GM12878 (cell line): ENCODE results near the gene BTG2. TPM values are rescaled to one million over a fixed set of nuclear protein-coding genes. Genes with fewer than 3 reads are reported as not detected.
A peak's percentile ranks its signal among the peaks of the same experiment; 100 is the strongest.

Source experiments
- ATAC-seq: fragments of 200-7000 bp; cut with Tn5 transposase; 3 replicates; pipeline ENCODE4 v1.9.1; 2020; ENCODE audit warnings: mild to moderate bottlenecking, moderate library complexity
- BruUV-seq: library from RNA; stranded (reverse); fragments of 400-500 nt; replicated peaks from 2 replicates; lab custom pipeline; 2021; lab: Mats Ljungman, UMichigan
- CTCF ChIA-PET: fragments of 300-600 bp; sonication (Branson Sonifier 250); formaldehyde crosslinking; extraction: SDS; loops from one replicate; lab custom pipeline; 2021; ENCODE audit warnings: inconsistent platforms; lab: Yijun Ruan, JAX
- POLR2A ChIA-PET: fragments of 350-600 bp; formaldehyde crosslinking; extraction: SDS; loops from one replicate; lab custom pipeline; 2021; ENCODE audit warnings: inconsistent platforms; lab: Charles Lee
- RAD21 ChIA-PET: fragments of 300-600 bp; sonication (Branson Sonifier 250); formaldehyde crosslinking; loops from one replicate; lab custom pipeline; 2023; ENCODE audit warnings: antibody characterized with exemption; ENCODE audit not compliant: unreplicated experiment; lab: Charles Lee
- SMC1A ChIA-PET: fragments of 300-600 bp; sonication (Branson Sonifier 250); formaldehyde crosslinking; loops from one replicate; lab custom pipeline; 2023; ENCODE audit not compliant: unreplicated experiment, uncharacterized antibody; lab: Charles Lee
- DNase-seq: peaks from one replicate; pipeline ENCODE4 v3.0.0-alpha.2; 2011; ENCODE audit warnings: low read depth, low spot score
- FAIRE-seq: peaks from 3 replicates; lab custom pipeline; 2011; peaks lifted over from hg19 to GRCh38; lab: Jason Lieb, UNC
- H2AFZ ChIP-seq: 2 replicates; pipeline ENCODE4 v1.6.0; 2011; ENCODE audit warnings: low read depth, low read length, control low read depth; ENCODE audit not compliant: control insufficient read depth
- H3K27ac ChIP-seq: 2 replicates; pipeline ENCODE4 v1.5.1; 2011; ENCODE audit warnings: control low read depth; ENCODE audit not compliant: control insufficient read depth, insufficient read depth
- H3K27me3 ChIP-seq, 2 experiments: replicated peaks in 1 of 2; 2 replicates each; pipeline versions ENCODE4 v1.6.0 to v1.6.1; 2011; ENCODE audit warnings: low read length in 1 of 2; ENCODE audit not compliant: control insufficient read depth in 2 of 2, insufficient read depth in 2 of 2
- H3K36me3 ChIP-seq, 2 experiments: 2 replicates each; pipeline ENCODE4 v1.5.1; 2011; ENCODE audit warnings: low read length in 1 of 2; ENCODE audit not compliant: control insufficient read depth in 2 of 2, insufficient read depth in 2 of 2
- H3K4me1 ChIP-seq: 2 replicates; pipeline ENCODE4 v1.6.1; 2011; ENCODE audit warnings: mild to moderate bottlenecking, low read length, moderate library complexity, mixed read lengths; ENCODE audit not compliant: control insufficient read depth, insufficient read depth
- H3K4me2 ChIP-seq: 2 replicates; pipeline ENCODE4 v1.6.0; 2011; ENCODE audit warnings: control low read depth; ENCODE audit not compliant: control insufficient read depth, insufficient read depth
- H3K4me3 ChIP-seq: fragments of 200-600 bp; sonication (generic); 2 replicates; pipeline ENCODE4 v1.5.1; 2016
- H3K79me2 ChIP-seq: 2 replicates; pipeline ENCODE4 v1.6.0; 2011; ENCODE audit warnings: low read length; ENCODE audit not compliant: control insufficient read depth, insufficient read depth
- H3K9ac ChIP-seq: 2 replicates; pipeline ENCODE4 v1.8.0; 2011; ENCODE audit warnings: low read length, control low read depth, mixed read lengths; ENCODE audit not compliant: control insufficient read depth, insufficient read depth
- H3K9me3 ChIP-seq: replicated peaks from 3 replicates; pipeline ENCODE4 v1.5.1; 2011; ENCODE audit warnings: mild to moderate bottlenecking, low read length; ENCODE audit not compliant: control insufficient read depth, insufficient read depth
- H4K20me1 ChIP-seq: 2 replicates; pipeline ENCODE4 v1.6.0; 2011; ENCODE audit not compliant: control insufficient read depth, insufficient read depth
- ASH2L ChIP-seq: fragments of 300-600, 200-600 bp; sonication (generic); IDR thresholded peaks from 2 replicates; pipeline ENCODE4 v1.6.1; 2017; ENCODE audit warnings: low read depth, mild to moderate bottlenecking, borderline replicate concordance
- CREB1 ChIP-seq: IDR thresholded peaks from 2 replicates; pipeline ENCODE4 v1.6.1; 2012; ENCODE audit warnings: low read depth, mild to moderate bottlenecking, inconsistent platforms
- ETV6 ChIP-seq, 2 experiments: fragments of 450-650 bp in 1 of 2; IDR thresholded peaks in 1 of 2; conservative IDR thresholded peaks in 1 of 2; 2 replicates each; pipeline ENCODE4 v1.6.1; 2014; ENCODE audit warnings: antibody characterized with exemption in 1 of 2, borderline replicate concordance in 1 of 2, low read depth in 1 of 2, mild to moderate bottlenecking in 1 of 2, moderate library complexity in 1 of 2
- FOXK2 ChIP-seq: fragments of 450-650 bp; IDR thresholded peaks from 2 replicates; pipeline ENCODE4 v1.6.1; 2017; ENCODE audit warnings: mild to moderate bottlenecking, moderate library complexity
- HCFC1 ChIP-seq: fragments of 150-350 bp; IDR thresholded peaks from 2 replicates; pipeline ENCODE4 v1.6.1; 2014; ENCODE audit warnings: low read length
- IKZF1 ChIP-seq: fragments of 450-650 bp; conservative IDR thresholded peaks from 2 replicates; pipeline ENCODE4 v1.6.1; 2017; ENCODE audit warnings: antibody characterized with exemption, mild to moderate bottlenecking
- JUNB ChIP-seq: IDR thresholded peaks from 2 replicates; pipeline ENCODE4 v1.6.1; 2016; ENCODE audit warnings: antibody characterized with exemption, mild to moderate bottlenecking
- NR2C1 ChIP-seq: fragments of 450-650 bp; IDR thresholded peaks from 2 replicates; pipeline ENCODE4 v1.6.1; 2017; ENCODE audit warnings: antibody characterized with exemption, mild to moderate bottlenecking, moderate library complexity
- NRF1 ChIP-seq: conservative IDR thresholded peaks from 2 replicates; pipeline ENCODE4 v1.6.1; 2011; ENCODE audit warnings: mild to moderate bottlenecking, low read depth, low read length, improper control_type of control experiment
- PBX3 ChIP-seq: IDR thresholded peaks from 2 replicates; pipeline ENCODE4 v1.6.1; 2011; ENCODE audit warnings: mild to moderate bottlenecking, low read depth, low read length, moderate library complexity; ENCODE audit not compliant: insufficient replicate concordance
- PML ChIP-seq: IDR thresholded peaks from 2 replicates; pipeline ENCODE4 v1.6.1; 2012; ENCODE audit warnings: low read length, inconsistent platforms
- POLR2AphosphoS5 ChIP-seq: IDR thresholded peaks from 2 replicates; pipeline ENCODE4 v1.6.1; 2011; ENCODE audit warnings: mild to moderate bottlenecking, low read length, inconsistent platforms
- RB1 ChIP-seq: fragments of 450-650 bp; formaldehyde crosslinking; IDR thresholded peaks from 2 replicates; pipeline ENCODE4 v1.6.1; 2017; ENCODE audit warnings: mild to moderate bottlenecking, borderline replicate concordance
- SIN3A ChIP-seq: IDR thresholded peaks from 2 replicates; pipeline ENCODE4 v1.6.1; 2012; ENCODE audit warnings: low read depth, low read length, improper control_type of control experiment
- TARDBP ChIP-seq: IDR thresholded peaks from 2 replicates; pipeline ENCODE4 v1.6.1; 2016; ENCODE audit warnings: borderline replicate concordance
- YBX1 ChIP-seq: fragments of 450-650 bp; IDR thresholded peaks from 2 replicates; pipeline ENCODE4 v1.6.1; 2016; ENCODE audit warnings: antibody characterized with exemption
- WGBS: methylation state at CpG from one replicate; pipeline ENCODE4 v1.1.6; 2016; ENCODE audit warnings: low lambda C conversion rate; ENCODE audit not compliant: insufficient replicate concordance, insufficient coverage; ENCODE audit errors: missing lambda C conversion rate; 5-methylcytosine and 5-hydroxymethylcytosine counted together
- in situ Hi-C: fragments of 300-500 bp; cut with MboI; formaldehyde crosslinking; loops from 9 replicates; pipeline ENCODE4 v1.14.3; 2018; ENCODE audit warnings: mixed read lengths
- intact Hi-C: fragments of 100-400 bp; cut with micrococcal nuclease; formaldehyde crosslinking; loops from one replicate; pipeline ENCODE4 v1.14.2; 2022; ENCODE audit not compliant: unreplicated experiment
- polyA plus RNA-seq, 11 experiments: library from polyadenylated mRNA; depleted of rRNA in 4 of 11; unstranded in 6 of 11; stranded (reverse) in 5 of 11; fragments of >200 nt; fragmentation: Nextera tagmentation in 4 of 11; fragmentation: Illumina TruSeq in 1 of 11; extraction: Ambion mirVana in 4 of 11; extraction: Trizol in 1 of 11; gene quantifications; 1 replicate in 1 of 11; 2 replicates in 10 of 11; pipeline versions ENCODE4 v1.2.1 to v1.2.3, GENCODE V29; 2011 to 2016; ENCODE audit warnings: inconsistent platforms in 2 of 11, missing spikeins in 2 of 11, low read depth in 1 of 11
- total RNA-seq, 4 experiments: library from RNA; depleted of rRNA in 3 of 4; stranded (reverse); fragments of >200 nt in 3 of 4; fragmentation: Illumina TruSeq in 1 of 4; extraction: Trizol in 1 of 4; gene quantifications; 2 replicates each; pipeline versions ENCODE4 v1.2.1 to v1.2.3, GENCODE V29; 2013 to 2021
- TF ChIP-seq, protein P1 (sequence below): fragments of 450-650 bp; IDR thresholded peaks from 2 replicates; pipeline ENCODE4 v1.6.1; 2017; ENCODE audit warnings: mild to moderate bottlenecking, moderate library complexity
- TF ChIP-seq, protein P2 (sequence below): IDR thresholded peaks from 2 replicates; pipeline ENCODE4 v1.6.1; 2011; ENCODE audit warnings: low read depth, low read length, improper control_type of control experiment, borderline replicate concordance

Gene BTG2
- total and polyA plus RNA-seq, 10 of the 15 experiments (the other 5 are each of a cell fraction or from before 2014, with no cell fraction given): 23.3 to 160 (median 98.1) TPM

DNA sequence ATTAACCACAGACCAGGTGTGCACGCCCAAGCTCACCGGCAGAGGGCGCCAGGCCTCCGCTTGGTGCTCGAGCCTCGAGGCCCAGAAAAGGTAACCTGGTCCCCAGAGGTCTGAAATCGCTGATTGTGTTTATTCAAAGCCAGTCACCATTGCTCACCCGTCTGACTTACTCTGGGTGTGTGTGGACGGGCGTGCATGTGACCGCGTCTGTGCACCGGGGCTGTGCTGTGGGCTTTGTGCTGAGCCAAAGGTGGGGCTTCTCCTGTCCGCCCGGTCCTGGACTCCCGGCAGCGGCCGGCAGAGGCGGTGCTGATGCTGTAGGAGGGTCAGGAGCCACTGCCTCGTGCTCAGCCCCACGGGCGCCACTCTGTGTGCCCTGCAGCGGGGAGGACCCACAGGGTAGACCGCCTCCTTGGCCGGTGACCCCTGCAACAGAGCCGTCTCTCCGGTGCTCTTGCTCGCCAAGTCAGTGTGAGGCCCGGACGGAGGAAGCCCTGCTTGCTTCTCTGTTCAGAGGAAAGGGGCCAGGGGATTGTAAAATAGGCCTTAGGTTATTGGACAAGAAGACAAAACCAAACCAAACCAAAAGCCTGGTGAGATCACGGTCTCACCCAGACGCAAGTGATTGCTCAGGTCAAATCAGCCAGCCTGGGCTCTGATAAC, 32.0 kb upstream of the BTG2 start:
- ChIA-PET RAD21 (interaction anchor here (0.6 to 30.0 kb wide), 19 partner anchors 9 to 214 kb away, joined by 3 to 541 read pairs (median 5); partner anchors contain the start of gene BTG2), POLR2A (interaction anchor here (0.5 to 19.5 kb wide), 8 partner anchors 14 to 63 kb away, joined by 4 to 370 read pairs (median 18); partner anchors contain the start of gene BTG2), SMC1A (interaction anchor here (0.6 to 30.2 kb wide), 17 partner anchors 8 to 215 kb away, joined by 3 to 590 read pairs (median 4); partner anchors contain the start of genes BTG2 and FMOD), CTCF (interaction anchor here (0.6 to 15.2 kb wide), 25 partner anchors 9 to 428 kb away, joined by 3 to 854 read pairs (median 5); partner anchors contain the start of gene BTG2)
- intact Hi-C loops: loop anchor here (1.0 to 5.0 kb wide), 5 partner anchors 16 to 169 kb away; partner anchors contain the start of gene BTG2
- WGBS: 2% methylated on average over 32 of the region's 32 CpGs
- peak overlapping the region; percentile 78 for H3K4me2 ChIP-seq
- H3K36me3 ChIP-seq: no peaks in the 10 kb centered on the region
- peak; percentile 13 for FAIRE-seq
- H3K9me3 ChIP-seq: no peaks in the 10 kb centered on the region
- ATAC-seq: peak; percentile 85
- H3K27me3 ChIP-seq: no peaks in the 10 kb centered on the region
- in situ Hi-C loops: loop anchor here (5.0 kb wide), 4 partner anchors 64 to 429 kb away; no protein-coding TSS in a partner anchor
- BruUV-seq: TSS peak; percentile 90
- peak overlapping the region; percentile 63 for H3K4me3 ChIP-seq
- H3K9ac ChIP-seq: peak overlapping the region; percentile 78
- peaks cover 41% of the 10 kb centered on the region for H3K4me1 ChIP-seq
- peak overlapping the region; percentile 89 for H3K27ac ChIP-seq
- peaks cover 7% of the 10 kb centered on the region for H3K79me2 ChIP-seq
- peak overlapping the region; percentile 67 for H2AFZ ChIP-seq
- peak; percentile 72 for DNase-seq
- no peaks in the 10 kb centered on the region for H4K20me1 ChIP-seq
- TF ChIP-seq, protein P1, sequence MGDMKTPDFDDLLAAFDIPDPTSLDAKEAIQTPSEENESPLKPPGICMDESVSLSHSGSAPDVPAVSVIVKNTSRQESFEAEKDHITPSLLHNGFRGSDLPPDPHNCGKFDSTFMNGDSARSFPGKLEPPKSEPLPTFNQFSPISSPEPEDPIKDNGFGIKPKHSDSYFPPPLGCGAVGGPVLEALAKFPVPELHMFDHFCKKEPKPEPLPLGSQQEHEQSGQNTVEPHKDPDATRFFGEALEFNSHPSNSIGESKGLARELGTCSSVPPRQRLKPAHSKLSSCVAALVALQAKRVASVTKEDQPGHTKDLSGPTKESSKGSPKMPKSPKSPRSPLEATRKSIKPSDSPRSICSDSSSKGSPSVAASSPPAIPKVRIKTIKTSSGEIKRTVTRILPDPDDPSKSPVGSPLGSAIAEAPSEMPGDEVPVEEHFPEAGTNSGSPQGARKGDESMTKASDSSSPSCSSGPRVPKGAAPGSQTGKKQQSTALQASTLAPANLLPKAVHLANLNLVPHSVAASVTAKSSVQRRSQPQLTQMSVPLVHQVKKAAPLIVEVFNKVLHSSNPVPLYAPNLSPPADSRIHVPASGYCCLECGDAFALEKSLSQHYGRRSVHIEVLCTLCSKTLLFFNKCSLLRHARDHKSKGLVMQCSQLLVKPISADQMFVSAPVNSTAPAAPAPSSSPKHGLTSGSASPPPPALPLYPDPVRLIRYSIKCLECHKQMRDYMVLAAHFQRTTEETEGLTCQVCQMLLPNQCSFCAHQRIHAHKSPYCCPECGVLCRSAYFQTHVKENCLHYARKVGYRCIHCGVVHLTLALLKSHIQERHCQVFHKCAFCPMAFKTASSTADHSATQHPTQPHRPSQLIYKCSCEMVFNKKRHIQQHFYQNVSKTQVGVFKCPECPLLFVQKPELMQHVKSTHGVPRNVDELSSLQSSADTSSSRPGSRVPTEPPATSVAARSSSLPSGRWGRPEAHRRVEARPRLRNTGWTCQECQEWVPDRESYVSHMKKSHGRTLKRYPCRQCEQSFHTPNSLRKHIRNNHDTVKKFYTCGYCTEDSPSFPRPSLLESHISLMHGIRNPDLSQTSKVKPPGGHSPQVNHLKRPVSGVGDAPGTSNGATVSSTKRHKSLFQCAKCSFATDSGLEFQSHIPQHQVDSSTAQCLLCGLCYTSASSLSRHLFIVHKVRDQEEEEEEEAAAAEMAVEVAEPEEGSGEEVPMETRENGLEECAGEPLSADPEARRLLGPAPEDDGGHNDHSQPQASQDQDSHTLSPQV: peak; percentile 58; the same call in 1 of the 2 replicates
- no peak for TF ChIP-seq ASH2L
- TF ChIP-seq CREB1: no peak
- TF ChIP-seq FOXK2: no peak
- no peak for TF ChIP-seq PML
- TF ChIP-seq JUNB: no peak
- peak; percentile 9; the same call in 1 of the 2 replicates for TF ChIP-seq HCFC1
- no peak for TF ChIP-seq ETV6 (conservative IDR thresholded peaks at IDR 0.05 in 1 of 2, IDR thresholded peaks at IDR 0.05 in 1 of 2; ENCODE audit: borderline replicate concordance in 1 of 2, low read depth in 1 of 2)
- TF ChIP-seq PBX3: no peak
- TF ChIP-seq NR2C1: no peak
- TF ChIP-seq IKZF1: peak; percentile 77
- no peak for TF ChIP-seq NRF1
- TF ChIP-seq, protein P2, sequence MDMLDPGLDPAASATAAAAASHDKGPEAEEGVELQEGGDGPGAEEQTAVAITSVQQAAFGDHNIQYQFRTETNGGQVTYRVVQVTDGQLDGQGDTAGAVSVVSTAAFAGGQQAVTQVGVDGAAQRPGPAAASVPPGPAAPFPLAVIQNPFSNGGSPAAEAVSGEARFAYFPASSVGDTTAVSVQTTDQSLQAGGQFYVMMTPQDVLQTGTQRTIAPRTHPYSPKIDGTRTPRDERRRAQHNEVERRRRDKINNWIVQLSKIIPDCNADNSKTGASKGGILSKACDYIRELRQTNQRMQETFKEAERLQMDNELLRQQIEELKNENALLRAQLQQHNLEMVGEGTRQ: no peak; the same call in 1 of the 2 replicates
- TF ChIP-seq YBX1: no peak
- TF ChIP-seq POLR2AphosphoS5: no peak
- peak; percentile 91; the same call in 1 of the 2 replicates for TF ChIP-seq RB1
- no peak for TF ChIP-seq SIN3A
- 0 out of 2 replicates have a peak, but pooled peaks have one; percentile 51 for TF ChIP-seq TARDBP
